HepG2 (cell line): Measurements from ENCODE around the gene FBF1. TPM values are rescaled to one million over a fixed set of nuclear protein-coding genes. Genes with fewer than 3 reads are reported as not detected.

Experiments
- ATAC-seq: fragments of 200-7000 bp; cut with Tn5 transposase; 3 replicates; pipeline ENCODE4 v1.9.1; 2020; ENCODE audit warnings: mild to moderate bottlenecking, moderate library complexity
- BruUV-seq: library from RNA; stranded (reverse); fragments of 400-500 nt; replicated peaks from 2 replicates; lab custom pipeline; 2021; lab: Mats Ljungman, UMichigan
- CTCF ChIA-PET: fragments of 300-600 bp; formaldehyde crosslinking; extraction: SDS; loops from one replicate; lab custom pipeline; 2021; ENCODE audit warnings: low total read pairs, inconsistent platforms, low intra/inter-chr PET ratio; lab: Yijun Ruan, JAX
- POLR2A ChIA-PET: fragments of 350-600 bp; sonication (Branson Sonifier 250); formaldehyde crosslinking; loops from one replicate; lab custom pipeline; 2020; ENCODE audit warnings: antibody characterized with exemption, inconsistent platforms; lab: Yijun Ruan, JAX
- DNase-seq: peaks from one replicate; pipeline ENCODE4 v3.0.0-alpha.2; 2015; ENCODE audit warnings: low spot score
- FAIRE-seq: peaks from 3 replicates; lab custom pipeline; 2011; peaks lifted over from hg19 to GRCh38; lab: Jason Lieb, UNC
- H2AFZ ChIP-seq: one replicate; pipeline ENCODE4 v1.6.1; 2011; ENCODE audit warnings: low read length, inconsistent platforms
- H3K27ac ChIP-seq: fragments of 300-600 bp; 3 replicates; pipeline ENCODE4 v1.8.0; 2011; ENCODE audit warnings: mixed run types, mild to moderate bottlenecking, mixed read lengths, low read length, inconsistent platforms; ENCODE audit not compliant: insufficient read depth; ENCODE audit errors: extremely low read length
- H3K27me3 ChIP-seq, 2 experiments: fragments of 200-600 bp in 1 of 2; 2 replicates in 1 of 2; 3 replicates in 1 of 2; pipeline versions ENCODE4 v1.6.0 to v1.8.0; 2011; ENCODE audit warnings: low read length in 2 of 2, mild to moderate bottlenecking in 2 of 2, moderate library complexity in 2 of 2, inconsistent platforms in 1 of 2; ENCODE audit not compliant: insufficient read depth in 2 of 2, control insufficient read depth in 1 of 2
- H3K36me3 ChIP-seq, 2 experiments: fragments of 200-600 bp in 1 of 2; replicated peaks in 1 of 2; 2 replicates in 1 of 2; 3 replicates in 1 of 2; pipeline versions ENCODE4 v1.5.1 to v1.8.0; 2011; ENCODE audit warnings: low read length in 2 of 2, inconsistent platforms in 1 of 2; ENCODE audit not compliant: insufficient read depth in 2 of 2, control insufficient read depth in 1 of 2
- H3K4me1 ChIP-seq: 2 replicates; pipeline ENCODE4 v1.5.1; 2012; ENCODE audit warnings: low read length, inconsistent platforms; ENCODE audit not compliant: insufficient read depth
- H3K4me2 ChIP-seq: 2 replicates; pipeline ENCODE4 v1.6.0; 2011; ENCODE audit warnings: low read depth, low read length, inconsistent platforms
- H3K4me3 ChIP-seq, 3 experiments: fragments of 200-600 bp in 1 of 3; sonication (generic), shearing (Covaris generic) in 1 of 3; replicated peaks in 1 of 3; 2 replicates each; pipeline ENCODE4 v1.5.1; 2011 to 2016; ENCODE audit warnings: low read length in 3 of 3, inconsistent platforms in 2 of 3, low read depth in 2 of 3, mild to moderate bottlenecking in 2 of 3, control low read depth in 1 of 3, mixed read lengths in 1 of 3; ENCODE audit not compliant: insufficient read depth in 1 of 3
- H3K79me2 ChIP-seq: one replicate; pipeline ENCODE4 v1.6.1; 2011; ENCODE audit warnings: low read length, inconsistent platforms; ENCODE audit not compliant: insufficient read depth
- H3K9ac ChIP-seq: 2 replicates; pipeline ENCODE4 v1.6.0; 2011; ENCODE audit warnings: mild to moderate bottlenecking, low read depth, low read length, inconsistent platforms; ENCODE audit not compliant: insufficient read depth
- H3K9me3 ChIP-seq: 2 replicates; pipeline ENCODE4 v1.5.1; 2012; ENCODE audit warnings: mild to moderate bottlenecking, low read length
- H4K20me1 ChIP-seq: 2 replicates; pipeline ENCODE4 v1.6.0; 2011; ENCODE audit warnings: inconsistent platforms, mild to moderate bottlenecking, low read length, moderate library complexity; ENCODE audit not compliant: insufficient read depth
- CREB3 ChIP-seq: sonication (generic); formaldehyde crosslinking; IDR thresholded peaks from 2 replicates; pipeline ENCODE4 v1.5.0; 2020; ENCODE audit warnings: missing genetic modification reagents
- KIAA2018 ChIP-seq: sonication (generic); formaldehyde crosslinking; IDR thresholded peaks from 2 replicates; pipeline ENCODE4 v1.5.0; 2020; ENCODE audit warnings: mild to moderate bottlenecking, missing genetic modification reagents, borderline replicate concordance
- MXD3 ChIP-seq: IDR thresholded peaks from 2 replicates; pipeline ENCODE4 v1.6.1; 2016; ENCODE audit warnings: mild to moderate bottlenecking, missing biosample characterization, missing genetic modification reagents
- NR0B2 ChIP-seq: sonication (generic); formaldehyde crosslinking; IDR thresholded peaks from 2 replicates; pipeline ENCODE4 v1.4.0; 2020; ENCODE audit warnings: mild to moderate bottlenecking, missing genetic modification reagents
- SAFB2 ChIP-seq: sonication (generic); formaldehyde crosslinking; IDR thresholded peaks from 2 replicates; pipeline ENCODE4 v1.5.1; 2020; ENCODE audit warnings: missing genetic modification reagents, low read depth, mild to moderate bottlenecking, borderline replicate concordance
- ZNF30 ChIP-seq: sonication (generic); formaldehyde crosslinking; IDR thresholded peaks from 2 replicates; pipeline ENCODE4 v1.5.0; 2020; ENCODE audit warnings: mild to moderate bottlenecking, missing genetic modification reagents
- WGBS: methylation state at CpG from one replicate; pipeline ENCODE4 v1.1.6; 2017; ENCODE audit warnings: low lambda C conversion rate; 5-methylcytosine and 5-hydroxymethylcytosine counted together
- in situ Hi-C: cut with HindIII; loops from 2 replicates; pipeline ENCODE4 v1.10.0; 2017; ENCODE audit warnings: low pct_unique_long_range_greater_than_20kb; ENCODE audit not compliant: extremely low pct_ligation_motif_present
- intact Hi-C: fragments of 100-400 bp; cut with micrococcal nuclease; formaldehyde crosslinking; loops from one replicate; pipeline ENCODE4 v1.10.0; 2022; ENCODE audit not compliant: unreplicated experiment
- polyA plus RNA-seq, 8 experiments: library from polyadenylated mRNA; depleted of rRNA in 3 of 8; stranded (reverse) in 7 of 8; unstranded in 1 of 8; fragments of >200 nt; fragmentation: Illumina TruSeq in 4 of 8; extraction: Trizol in 4 of 8; gene quantifications; 2 replicates each; pipeline versions ENCODE4 v1.2.1 to v1.2.3, GENCODE V29; 2011 to 2016; ENCODE audit warnings: low read depth in 4 of 8, missing spikeins in 1 of 8, mixed read lengths in 1 of 8; ENCODE audit not compliant: insufficient read depth in 1 of 8
- total RNA-seq, 5 experiments: library from RNA; depleted of rRNA; stranded (reverse); fragments of >200 nt; fragmentation: Illumina TruSeq; extraction: Trizol; gene quantifications; 2 replicates each; pipeline ENCODE4 v1.2.3, GENCODE V29; 2016; ENCODE audit warnings: low read depth in 1 of 5

FBF1 gene
- total and polyA plus RNA-seq, 2 of the 13 experiments (the other 11 are each of a cell fraction or from before 2014, with no cell fraction given) = 2.4 to 8.1 TPM

- no peak overlapping the region for H3K27ac ChIP-seq
- H3K79me2 ChIP-seq = peaks cover 20% of the 10 kb centered on the region
- in situ Hi-C loops (no loop called here), intact Hi-C loops (no loop called here)
- H3K27me3 ChIP-seq = no peaks in the 10 kb centered on the region
- ATAC-seq (no peak), FAIRE-seq (no peak), DNase-seq (no peak)
- POLR2A ChIA-PET = interaction anchor here (5.1 to 13.8 kb wide), 4 partner anchors 12 to 23 kb away, joined by 66 to 454 read pairs (median 246); partner anchors contain the start of genes MRPL38, TRIM65 and WBP2
- H3K4me1 ChIP-seq = peaks cover 26% of the 10 kb centered on the region
- 70% methylated on average over 7 of the region's 7 CpGs for whole genome bisulfite sequencing
- H2AFZ ChIP-seq = no peak overlapping the region
- no peaks in the 10 kb centered on the region for H3K9me3 ChIP-seq
- CTCF ChIA-PET = no interaction called here
- TF ChIP-seq KIAA2018 (CRISPR knock-in tag) (no peak), ZNF30 (CRISPR knock-in tag) (no peak), SAFB2 (CRISPR knock-in tag) (no peak), NR0B2 (CRISPR knock-in tag) (no peak), CREB3 (no peak), MXD3 (no peak)
- no peak overlapping the region for H3K4me2 ChIP-seq
- BruUV-seq = no TSS peak
- H4K20me1 ChIP-seq = no peaks in the 10 kb centered on the region
- H3K4me3 ChIP-seq = no peak overlapping the region
- H3K9ac ChIP-seq = no peak overlapping the region
- peaks cover 0 to 4% of the 10 kb centered on the region in 2 experiments; a peak in 2 of 5 replicates for H3K36me3 ChIP-seq
Measured at GRCh38 chr17:75880266-75880665, 60.6 kb downstream of the FBF1 start.
